WI38 (cell line): Measurements from ENCODE around the gene RPUSD1.
"Not testable (repeated sequence)": the region's sequence is repeated elsewhere in the genome, so short reads cannot be mapped to it uniquely, and the experiment has no call there.

Source experiments
- H3K4me3 ChIP-seq: 2 replicates; pipeline ENCODE4 v1.5.1; 2011; ENCODE audit warnings: low read depth, mild to moderate bottlenecking, control low read depth, low read length
- TF ChIP-seq, protein P1 (sequence below): IDR thresholded peaks from 2 replicates; pipeline ENCODE4 v1.5.1; 2012; ENCODE audit warnings: low read depth, mild to moderate bottlenecking, control low read depth, low read length

The RPUSD1 gene

DNA sequence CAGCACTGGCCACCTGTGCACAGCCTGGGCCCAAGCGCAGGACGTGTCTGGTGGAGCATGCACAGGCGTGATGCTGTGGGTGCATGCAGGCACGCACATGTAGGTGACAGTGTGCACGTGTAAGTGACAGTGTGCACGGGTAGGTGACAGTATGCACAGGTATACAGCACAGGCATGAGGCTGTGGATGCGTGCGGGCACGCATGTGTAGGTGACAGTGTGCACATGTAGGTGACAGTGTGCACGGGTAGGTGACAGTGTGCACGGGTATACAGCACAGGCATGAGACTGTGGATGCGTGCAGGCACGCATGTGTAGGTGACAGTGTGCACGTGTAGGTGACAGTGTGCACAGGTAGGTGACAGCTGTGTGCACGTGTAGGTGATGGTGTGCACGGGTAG, 7.9 kb downstream of the RPUSD1 start:
- H3K4me3 ChIP-seq = no peak overlapping the region
- TF ChIP-seq, protein P1, sequence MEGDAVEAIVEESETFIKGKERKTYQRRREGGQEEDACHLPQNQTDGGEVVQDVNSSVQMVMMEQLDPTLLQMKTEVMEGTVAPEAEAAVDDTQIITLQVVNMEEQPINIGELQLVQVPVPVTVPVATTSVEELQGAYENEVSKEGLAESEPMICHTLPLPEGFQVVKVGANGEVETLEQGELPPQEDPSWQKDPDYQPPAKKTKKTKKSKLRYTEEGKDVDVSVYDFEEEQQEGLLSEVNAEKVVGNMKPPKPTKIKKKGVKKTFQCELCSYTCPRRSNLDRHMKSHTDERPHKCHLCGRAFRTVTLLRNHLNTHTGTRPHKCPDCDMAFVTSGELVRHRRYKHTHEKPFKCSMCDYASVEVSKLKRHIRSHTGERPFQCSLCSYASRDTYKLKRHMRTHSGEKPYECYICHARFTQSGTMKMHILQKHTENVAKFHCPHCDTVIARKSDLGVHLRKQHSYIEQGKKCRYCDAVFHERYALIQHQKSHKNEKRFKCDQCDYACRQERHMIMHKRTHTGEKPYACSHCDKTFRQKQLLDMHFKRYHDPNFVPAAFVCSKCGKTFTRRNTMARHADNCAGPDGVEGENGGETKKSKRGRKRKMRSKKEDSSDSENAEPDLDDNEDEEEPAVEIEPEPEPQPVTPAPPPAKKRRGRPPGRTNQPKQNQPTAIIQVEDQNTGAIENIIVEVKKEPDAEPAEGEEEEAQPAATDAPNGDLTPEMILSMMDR = no peak

DNA sequence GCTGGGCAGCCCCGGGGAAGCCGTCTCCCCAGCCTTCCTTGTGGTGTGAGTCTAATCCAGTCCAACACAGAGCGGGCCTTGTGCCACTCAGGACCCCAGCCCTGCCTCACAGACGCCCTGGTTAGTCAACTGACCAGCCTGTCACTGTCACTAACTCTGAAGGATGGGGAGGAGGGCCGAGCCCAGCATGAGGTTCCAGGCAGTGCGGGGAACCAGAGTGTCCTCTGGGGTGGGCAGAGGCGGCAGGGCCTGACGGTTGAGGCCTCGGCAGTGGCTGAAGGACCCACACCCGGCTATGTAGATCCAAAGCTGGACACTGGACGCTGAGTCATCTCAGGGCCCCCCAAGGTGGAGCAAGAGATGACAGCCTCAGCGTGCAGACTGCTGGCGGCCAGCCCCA, 8.6 kb downstream of the RPUSD1 start:
- TF ChIP-seq, protein P1 = no peak
- no peak overlapping the region for H3K4me3 ChIP-seq

DNA sequence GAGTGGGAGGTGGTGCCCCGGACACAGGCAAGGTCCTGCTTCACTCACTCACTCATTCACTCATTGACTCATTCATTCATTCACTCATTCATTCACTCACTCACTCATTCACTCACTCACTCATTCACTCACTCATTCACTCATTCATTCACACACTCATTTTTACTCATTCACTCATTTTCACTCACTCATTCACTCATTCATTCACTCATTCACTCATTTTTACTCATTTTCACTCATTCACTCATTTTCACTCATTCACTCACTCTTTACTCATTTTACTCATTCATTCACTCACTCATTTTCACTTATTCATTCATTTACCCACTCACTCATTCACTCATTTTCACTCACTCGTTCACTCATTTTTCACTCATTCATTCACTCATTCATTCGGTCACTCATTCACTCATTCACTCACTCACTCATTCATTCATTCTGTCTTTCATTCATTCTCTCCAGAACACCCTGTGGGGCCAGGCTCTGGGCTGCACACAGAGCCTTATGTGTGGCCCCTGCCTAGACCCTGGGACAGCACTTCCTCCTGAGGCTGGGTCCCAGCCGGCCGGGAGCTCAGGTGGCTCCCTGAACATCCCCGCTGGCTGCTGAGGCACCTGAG, 9.2 kb downstream of the RPUSD1 start:
- TF ChIP-seq, protein P1 = no peak
- no peak overlapping the region for H3K4me3 ChIP-seq

DNA sequence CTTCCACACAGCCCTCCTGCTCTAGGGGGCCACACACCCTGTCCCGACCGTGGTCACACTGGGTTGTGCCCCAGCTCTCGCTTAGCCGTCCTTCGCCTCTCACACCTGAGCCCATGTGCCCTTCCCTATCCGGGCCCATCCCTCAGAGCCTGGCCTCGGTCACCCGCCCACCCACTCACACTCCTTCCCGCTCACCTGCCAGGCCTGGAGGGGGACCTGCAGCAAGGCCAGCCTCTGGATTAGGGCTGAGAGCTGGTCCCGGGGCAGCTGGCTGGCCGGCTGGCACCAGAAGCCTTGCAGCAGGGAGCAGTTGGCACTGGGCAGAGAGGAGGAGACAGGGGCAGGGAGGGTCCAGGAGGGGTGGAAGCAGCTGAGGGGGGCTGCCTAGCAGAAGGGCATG, 9.7 kb downstream of the RPUSD1 start:
- TF ChIP-seq, protein P1 = no peak
- H3K4me3 ChIP-seq = no peak overlapping the region

DNA sequence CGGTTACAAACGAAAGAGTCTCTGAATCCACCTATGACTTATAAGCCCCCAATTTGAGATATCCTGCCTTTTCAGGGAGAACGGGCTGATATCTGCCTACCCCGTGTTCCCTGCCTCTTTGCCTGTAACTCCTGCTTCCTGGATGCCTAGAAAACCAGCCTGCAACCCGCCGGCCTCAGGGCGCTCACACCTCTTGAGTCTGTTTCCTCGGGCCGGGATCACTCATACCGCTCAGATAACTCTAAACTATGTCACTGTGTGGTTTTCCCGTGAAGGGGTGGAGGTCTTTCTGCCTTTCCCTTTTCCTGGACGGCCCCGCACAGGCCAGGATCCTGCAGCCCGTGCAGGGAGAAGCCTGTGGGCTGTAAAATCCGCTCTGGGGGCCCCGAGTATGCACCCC, 10.4 kb downstream of the RPUSD1 start:
- TF ChIP-seq, protein P1 = no peak
- H3K4me3 ChIP-seq = no peak overlapping the region

DNA sequence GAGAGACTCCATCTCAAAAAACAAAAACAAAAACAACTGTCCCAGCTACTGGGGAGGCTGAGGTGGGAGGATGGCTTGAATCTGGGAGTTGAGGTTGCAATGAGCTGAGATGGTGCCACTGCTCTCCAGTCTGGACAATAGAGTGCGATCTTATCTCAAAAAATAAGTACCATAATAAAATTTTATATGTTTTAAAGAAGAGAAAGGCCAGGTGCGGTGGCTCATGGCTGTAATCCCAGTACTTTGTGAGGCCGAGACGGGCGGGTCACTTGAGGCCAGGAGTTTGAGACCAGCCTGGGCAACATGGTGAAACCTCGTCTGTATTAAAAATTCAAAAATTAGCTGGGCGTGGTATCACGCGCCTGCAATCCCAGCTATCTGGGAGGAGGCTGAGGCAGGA, 11.4 kb downstream of the RPUSD1 start:
- H3K4me3 ChIP-seq = no peak overlapping the region
- TF ChIP-seq, protein P1 = no peak

DNA sequence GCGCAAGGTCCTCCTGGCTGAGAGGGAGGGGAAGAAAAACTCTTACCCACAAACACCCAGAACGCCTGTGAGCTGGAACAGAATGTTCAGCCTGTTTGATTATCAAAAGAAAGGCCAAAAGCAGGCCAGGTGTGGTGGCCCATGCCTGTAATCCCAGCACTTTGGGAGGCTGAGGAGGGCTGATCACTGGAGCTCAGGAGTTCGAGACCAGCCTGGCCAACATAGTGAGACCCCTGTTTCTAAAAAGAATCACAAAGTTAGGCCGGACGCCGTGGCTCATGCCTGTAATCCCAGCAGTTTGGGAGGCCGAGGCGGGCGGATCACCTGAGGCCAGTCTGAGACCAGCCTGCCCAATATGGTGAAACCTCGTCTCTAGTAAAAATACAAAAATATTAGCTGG, 11.9 kb downstream of the RPUSD1 start:
- not testable (repeated sequence) for H3K4me3 ChIP-seq

DNA sequence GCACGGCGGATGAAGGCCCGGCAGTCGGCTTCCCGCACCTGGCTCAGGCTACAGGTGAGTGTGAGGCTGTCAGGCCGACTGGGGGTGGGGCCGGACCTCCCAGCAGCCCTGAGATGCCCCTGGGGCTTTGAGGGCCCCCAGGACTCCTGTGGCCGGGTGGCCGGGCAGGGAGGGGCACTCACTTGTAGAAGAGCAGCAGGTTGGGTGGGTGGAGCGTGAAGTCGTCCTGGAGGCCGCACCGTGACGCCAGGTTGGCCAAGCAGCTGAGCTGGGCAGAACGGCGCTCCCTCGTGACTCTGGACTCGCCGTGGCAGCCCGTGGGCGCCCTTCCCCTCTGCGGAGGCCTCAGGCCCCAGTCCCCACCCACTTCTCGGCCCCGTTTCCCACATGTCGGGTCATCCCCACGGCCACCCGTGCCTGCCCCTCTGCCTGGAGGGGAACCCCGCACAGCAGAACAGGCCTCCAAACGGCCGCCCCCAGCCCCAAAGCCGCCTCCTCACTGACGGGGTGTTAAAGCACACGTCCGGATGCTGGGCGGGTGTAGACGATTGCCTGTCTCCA, 12.9 kb downstream of the RPUSD1 start:
- H3K4me3 ChIP-seq = no peak overlapping the region
- TF ChIP-seq, protein P1 = no peak
